NK-92 (cell line): ENCODE results near the gene ABO.
"Not testable (repeated sequence)": the region's sequence is repeated elsewhere in the genome, so short reads cannot be mapped to it uniquely, and the experiment has no call there.

ENCODE experiments used
- DNase-seq: peaks from one replicate; lab custom pipeline; 2025; ENCODE audit not compliant: unreplicated experiment; lab: John Stamatoyannopoulos, UW

ABO gene

DNA sequence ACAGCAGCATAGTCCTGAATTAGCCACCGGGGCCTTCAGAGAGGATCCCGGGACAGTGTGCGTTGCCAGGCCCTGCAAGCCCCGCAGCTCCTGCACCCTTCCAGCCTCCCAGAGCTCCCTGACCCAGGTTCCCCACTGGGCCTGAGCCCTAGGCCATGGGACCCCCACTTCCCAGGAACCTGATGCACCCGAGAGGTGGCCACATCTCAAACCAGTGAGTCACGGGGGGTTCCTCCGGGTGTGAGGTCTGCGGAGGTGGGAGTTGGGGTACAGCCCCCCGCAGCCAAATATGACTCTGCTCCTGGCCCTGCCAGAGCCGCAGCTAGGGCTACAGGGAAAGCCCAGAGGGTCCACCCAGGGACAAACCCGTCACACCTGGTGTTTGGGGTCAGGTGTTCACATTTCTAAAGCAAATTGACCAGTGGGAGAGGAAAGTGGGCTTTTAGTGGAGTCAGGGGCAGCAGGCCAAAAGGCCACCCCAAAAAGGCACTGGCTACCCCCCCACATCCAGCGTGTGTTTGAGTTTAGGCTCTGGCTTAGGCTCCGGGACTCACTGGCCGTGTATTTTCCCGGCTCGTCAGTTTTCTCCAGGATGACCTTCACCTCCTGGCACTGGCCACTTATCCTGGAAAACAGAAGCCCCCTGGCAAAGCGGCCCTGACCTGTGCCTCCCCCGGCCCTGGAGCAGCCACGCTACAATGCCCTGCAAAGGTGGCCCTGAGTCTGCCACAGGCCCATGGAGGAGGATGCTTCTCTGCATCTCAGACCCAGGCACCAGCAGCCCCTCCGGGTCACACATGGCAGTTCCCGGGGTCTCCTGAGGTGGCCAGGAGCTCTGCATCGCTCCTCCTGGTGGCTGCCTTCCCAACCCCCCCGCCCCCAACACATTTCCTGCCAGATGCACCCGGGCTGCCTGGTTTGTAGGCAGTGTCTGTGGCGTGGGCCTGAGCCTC is 48.5 kb downstream of the ABO start:
- DNase-seq: no peak

DNA sequence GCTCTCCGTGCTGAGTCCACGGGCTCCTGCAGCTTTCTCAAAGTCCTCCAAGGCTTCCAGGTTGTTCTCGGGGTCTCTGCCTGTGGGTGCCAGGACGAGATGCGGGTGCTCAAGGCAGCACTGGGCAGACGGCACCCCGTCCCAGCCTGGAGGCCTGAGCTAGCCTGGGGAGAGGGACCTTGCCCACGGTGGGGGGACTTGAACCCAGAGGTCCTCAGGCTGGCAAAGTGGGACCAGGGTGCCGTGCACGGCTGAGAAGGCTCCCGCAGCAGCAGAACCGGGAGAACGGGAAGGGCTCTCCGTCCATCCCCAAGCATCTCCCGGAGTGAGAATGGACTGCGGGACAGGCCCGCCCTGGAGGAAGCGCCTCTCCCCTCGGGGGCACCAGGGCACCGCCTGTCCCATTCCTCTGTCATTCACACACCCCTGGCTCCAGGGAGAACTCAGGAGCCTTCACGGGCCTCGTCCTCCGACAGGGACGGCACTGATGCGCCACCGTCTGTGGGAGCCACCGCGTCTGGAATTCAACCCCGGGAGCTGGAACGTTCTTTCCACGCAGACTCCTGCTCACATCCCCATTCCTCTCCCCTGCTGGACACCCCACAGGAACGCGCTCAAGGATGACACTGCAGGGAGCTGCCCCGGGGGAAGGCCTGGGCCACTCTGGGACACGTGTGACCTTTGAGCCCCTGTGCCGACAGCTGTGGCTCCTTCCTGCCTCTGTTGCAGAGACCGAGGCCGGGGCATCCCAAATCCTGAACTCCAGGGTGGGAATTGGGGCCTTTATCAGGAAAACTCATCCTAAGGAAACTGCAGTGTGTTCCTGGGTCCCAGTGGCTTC is 49.6 kb downstream of the ABO start:
- no peak for DNase-seq

DNA sequence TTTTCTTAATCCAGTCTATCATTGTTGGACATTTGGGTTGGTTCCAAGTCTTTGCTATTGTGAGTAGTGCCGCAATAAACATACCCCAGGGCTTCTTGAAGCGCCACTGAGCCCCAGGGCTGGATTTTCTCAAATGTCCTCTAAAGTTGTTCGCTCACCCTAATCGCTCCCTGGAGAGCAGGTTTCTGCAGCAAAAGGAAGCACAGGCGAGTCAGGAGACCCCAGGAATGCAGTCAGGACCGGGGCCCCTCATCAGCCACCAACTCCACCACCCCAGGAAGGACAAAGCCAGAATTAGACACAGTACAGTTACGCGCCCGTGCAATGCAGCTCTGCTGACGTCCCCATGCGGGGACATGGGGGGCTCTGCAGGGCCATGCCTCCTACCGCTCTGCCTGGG is 50.2 kb downstream of the ABO start:
- no peak for DNase-seq

DNA sequence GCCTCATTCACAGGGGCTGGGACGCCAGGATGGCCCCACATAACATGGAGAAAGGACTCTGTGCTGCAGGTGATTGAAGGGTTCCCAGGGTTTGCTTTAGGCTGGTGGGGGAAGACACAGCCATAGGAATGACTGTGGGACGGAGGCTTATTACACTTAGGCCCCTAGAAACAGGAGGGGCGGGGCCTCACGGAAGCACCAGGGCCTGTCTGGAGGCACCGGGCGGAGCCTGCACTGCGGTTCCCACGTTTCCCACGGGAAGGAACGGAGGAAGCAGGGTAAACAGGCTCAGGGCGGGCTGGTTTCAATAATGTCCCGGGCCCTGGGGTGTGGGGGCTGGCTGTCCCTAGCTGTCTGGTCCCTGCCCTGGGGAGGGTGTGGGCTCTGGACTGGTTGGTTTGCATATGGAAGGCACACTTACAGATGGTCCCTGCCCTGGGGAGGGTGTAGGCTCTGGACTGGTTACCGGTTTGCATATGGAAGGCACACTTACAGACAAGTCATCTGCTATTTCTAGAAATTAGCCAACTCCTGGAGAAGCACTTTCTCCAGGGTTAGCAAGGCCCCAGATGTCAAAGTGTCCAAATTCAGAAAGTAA is 51.7 kb downstream of the ABO start:
- not testable (repeated sequence) for DNase-seq

DNA sequence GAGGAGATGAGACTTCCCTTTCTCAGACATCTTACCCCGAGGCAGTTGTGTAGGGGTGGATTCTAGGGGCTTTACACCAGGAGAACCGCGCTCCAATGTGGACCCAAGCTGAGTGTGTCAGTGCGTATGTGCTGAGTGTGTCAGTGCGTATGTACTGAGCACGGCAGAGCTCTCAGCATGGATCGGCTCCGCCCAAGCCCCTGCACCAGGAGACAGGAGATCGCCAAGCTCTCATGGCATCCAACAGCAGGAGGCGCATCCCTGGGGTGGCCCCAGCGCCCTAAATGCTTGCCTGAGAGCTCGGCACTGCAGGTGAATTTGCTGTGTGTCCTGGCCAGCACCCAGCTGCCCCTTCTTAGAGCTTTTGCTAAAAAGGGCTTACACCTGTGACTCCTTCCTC is 53.0 kb downstream of the ABO start:
- DNase-seq: not testable (repeated sequence)

DNA sequence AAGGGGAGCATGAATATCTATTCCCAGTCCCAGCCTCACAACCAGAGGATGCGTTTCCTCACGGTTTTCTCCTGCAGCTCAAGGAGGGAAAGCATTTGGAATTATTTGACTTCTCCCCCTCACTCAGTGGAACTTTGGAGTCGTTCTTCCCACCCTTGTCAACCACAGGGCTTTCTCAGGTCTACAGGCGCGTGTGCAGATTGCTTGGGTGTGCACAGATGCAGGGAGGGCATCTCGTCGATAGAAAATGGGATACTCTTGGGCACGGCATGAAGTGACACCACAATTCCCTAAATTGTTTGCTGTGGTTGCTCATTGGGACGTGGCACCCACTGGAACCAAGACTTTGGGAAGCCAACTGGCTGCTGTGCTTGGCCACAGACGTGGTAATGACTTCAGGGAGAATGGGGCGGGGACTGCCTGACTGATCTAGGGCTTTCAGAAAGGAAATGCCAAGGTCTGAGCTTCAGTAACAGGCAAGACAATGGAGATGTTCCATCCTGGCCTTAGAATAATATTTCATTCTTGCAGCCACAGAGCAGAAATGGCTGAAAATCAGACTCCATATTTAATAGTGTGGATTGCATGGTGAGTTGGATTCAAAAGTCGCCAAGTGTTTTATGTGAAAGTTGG is 53.7 kb downstream of the ABO start:
- no peak for DNase-seq

DNA sequence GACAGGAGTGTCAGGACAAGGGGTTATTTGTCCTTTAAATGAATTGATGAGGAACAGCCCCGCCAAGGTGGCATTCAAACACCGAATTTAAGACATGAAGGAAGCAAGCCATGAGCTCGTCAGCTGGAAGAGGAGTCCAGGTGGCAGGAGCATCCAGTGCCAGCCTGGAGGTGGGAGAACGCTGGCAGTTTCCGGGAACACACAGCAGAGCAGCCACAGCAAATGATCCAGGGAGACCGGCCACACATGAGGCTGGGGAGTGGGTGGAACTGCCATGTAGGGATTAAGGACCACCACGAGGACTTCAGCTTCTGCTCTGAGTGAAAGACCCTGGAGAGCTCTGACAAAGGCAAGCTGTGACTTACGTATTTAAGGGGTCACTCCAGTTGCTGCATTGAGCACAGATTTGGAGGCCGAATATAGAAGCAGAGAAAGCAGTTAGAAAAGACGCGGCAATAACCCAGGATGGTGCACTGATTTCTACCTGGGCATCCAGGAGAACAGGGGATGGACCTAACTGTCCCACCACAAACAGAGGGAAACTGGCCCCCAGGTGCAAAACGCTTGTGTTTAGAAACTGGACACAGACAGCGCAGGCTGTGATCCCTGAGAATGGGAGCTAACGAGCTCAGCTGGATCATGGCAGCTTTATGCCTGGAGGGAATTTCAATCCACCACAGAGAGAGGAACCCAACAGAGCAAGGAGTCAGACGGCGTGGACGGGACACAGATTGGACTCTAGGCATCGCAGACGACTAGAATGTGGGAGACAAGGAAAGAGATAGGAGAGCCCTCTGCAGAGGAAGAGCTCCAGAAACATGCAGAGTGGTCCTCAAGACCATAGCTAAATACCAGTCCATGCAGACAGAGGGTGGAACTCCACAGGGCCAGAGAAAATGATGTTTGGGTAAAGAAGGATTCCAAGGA is 56.7 kb downstream of the ABO start:
- not testable (repeated sequence) for DNase-seq

DNA sequence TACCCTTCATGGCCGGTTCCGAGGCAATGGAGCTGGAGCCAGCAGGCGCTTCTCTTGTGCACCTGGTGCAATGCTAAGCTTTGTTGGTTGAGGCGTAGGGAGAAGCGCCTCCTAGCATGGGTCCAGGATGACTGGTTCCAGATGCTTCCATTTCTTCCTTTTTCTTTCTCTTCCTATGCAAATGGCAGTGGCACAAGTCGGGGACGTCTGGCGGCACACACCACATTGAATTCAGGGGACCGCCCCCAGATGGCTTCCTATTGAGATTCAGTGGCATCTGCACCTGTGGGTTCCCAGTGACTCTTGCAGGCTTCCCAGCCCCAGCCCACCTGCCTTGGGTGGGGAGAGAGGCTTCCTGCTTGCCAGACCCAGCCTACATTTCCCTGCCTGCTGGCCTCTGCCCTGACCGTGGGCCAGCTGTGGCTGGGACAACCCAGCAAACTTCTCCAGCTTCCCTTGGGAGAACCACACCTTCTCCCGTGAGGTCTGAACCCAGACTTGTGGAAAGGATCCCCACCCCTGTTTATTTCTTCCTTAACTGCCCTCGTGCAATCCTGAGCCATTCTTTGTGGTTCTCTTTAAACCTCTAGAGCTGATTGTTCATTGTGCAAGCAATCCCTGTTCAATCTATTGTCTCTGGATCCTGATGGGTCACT is 57.5 kb downstream of the ABO start:
- not testable (repeated sequence) for DNase-seq

DNA sequence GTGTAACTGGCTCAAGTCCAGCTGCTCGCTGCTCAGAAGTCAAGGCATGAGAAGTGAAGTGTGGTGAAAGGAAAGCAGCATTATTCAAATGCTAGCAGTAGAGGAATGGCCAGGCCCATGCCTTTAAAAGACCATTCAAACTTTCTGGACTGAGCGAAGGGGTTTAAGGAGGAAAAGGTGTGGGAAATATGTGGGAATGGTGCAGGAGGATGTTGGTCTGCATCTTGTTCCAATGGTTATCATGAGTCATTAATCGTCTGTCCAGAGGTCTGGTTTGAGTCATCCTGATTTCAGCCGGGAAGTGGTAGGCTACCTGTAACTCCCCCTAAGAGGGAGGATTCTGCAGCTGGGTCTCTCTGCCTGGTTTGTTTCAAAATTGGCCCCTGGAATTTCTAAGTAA is 60.7 kb downstream of the ABO start:
- DNase-seq: not testable (repeated sequence)

DNA sequence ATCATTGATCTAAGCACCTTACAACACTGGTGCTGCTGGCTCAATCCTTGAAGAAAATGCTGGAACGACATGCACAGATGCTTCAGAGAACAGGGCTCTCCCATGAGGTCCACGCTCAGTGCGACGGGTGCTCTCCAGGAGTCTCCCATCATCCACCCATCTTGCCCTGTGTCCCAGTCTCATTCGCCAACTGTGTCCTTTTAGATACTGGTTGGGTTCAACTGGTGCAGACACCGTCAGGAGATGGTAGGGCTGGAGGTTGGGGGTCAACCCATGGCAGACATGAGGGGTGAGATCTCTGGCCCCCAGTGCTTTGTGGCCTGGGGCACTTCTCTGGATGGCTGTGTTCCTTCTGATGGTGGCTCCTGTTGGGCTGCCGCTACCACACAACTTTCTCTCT is 64.4 kb downstream of the ABO start:
- DNase-seq: no peak

DNA sequence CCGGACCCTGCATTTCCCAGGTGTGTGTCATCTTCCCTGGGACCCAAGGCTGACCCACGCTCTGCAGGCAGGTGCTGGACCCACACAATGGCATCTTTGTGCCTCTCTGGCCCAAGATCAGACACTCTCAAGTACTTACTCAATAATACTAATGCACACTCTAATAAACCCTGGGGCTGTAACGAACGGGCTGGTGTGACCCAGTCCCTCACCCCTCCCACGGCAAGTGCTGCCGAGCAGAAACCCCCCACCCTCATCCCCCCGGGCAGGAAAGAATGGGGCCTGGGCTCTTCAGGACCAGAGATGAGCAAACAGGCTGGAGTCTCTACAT is 64.8 kb downstream of the ABO start:
- DNase-seq: no peak

DNA sequence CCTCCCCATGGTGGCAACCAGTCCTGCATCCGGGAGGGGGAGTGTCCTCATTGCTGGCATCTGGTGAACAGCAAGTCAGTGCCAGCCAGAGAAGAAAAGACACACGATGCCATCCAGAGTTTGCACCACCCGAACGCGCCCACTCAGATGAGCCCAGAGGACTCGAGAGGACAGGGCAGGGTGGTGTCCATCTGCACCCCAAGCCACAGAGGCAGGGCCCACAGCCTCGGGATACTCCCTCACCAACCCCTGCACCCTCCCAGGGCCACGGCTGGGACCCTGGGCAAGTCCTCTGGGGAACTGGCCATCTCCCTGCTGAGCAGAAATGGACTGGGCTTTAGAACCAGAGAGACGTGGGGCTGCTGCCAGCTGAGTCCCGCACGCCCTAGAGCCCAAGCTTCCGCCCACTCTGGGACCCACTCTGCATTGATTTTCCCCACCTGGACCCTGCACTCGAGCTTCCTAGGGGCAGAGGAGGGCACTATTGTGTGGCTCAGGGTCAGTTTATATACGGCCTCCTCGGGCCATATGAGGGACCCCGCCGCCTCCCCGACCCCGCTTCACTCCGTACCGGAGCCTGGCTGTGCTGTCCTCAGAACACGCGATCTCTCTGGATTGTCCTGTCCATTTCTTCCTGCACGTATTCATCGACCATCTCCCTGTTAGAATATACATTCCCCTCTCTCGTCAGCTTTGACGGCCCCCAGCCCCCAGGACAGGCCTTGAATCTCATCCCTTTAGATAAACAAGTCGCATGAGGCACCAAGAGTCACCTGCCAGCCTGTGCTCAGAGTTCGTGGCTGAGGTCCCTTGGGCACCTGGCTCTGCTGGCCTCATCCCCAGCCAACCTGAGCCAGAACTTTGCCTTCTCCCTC is 65.4 kb downstream of the ABO start:
- DNase-seq: not testable (repeated sequence)

DNA sequence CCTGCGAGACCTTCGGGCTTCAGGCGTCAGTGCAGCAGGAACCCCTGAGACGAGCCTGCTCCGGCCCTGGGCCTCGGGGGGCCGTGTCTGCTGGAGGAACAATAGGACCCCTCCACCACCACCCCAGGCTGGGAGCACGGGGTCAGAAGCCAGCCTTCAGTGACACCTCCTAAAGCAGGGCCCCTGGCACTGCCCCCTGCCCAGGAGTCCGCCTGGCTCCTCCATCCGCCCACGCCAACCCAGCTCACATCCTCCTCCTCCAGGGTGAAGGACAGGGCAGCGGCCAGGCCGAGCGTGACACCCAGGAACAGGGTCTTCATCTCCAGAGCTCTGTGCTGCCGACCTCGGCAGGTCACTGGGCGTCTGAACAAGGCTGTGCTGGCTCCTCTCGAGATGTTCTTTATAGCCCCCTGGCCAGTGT is 66.1 kb downstream of the ABO start, which contains the start of gene OBP2B:
Gene OBP2B (minus strand): TSS at position 371 of the 421 bp plus-strand sequence. CDS start 51 bp downstream, at position 320.
- DNase-seq: not testable (repeated sequence)

DNA sequence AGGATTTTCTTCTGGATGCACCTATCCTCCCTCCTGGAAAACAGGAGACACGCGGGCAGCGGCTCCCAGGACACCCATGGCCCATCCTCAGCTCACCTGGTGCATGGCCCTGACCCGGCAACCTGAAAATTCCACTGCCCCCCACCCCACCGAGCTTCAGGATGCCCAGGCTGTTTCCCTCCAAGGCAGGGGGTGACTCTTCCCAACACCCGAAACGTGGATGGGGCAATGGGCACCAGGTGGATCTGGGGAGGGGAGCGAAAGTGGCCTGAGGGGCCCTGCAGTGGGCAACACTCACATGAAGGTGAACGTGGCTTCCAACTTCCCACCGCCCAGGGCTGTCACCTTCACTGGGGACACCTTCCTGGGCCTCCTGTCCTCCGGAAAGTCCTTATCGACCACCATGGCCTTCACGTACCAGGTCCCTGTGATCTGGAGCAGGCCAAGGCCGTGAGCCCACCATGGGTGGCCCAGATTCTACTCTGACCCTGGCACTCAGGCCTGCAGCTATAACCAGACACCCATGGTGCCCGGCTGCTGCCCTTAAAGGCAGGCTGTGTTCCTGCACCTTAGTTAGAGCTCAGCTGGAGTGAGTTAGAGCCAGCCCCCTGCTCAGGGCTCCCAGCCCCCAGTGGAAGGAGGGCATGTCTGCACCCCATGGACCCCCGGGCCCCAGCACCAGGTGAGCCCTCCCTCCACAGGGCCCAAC is 66.7 kb downstream of the ABO start:
- DNase-seq: not testable (repeated sequence)

DNA sequence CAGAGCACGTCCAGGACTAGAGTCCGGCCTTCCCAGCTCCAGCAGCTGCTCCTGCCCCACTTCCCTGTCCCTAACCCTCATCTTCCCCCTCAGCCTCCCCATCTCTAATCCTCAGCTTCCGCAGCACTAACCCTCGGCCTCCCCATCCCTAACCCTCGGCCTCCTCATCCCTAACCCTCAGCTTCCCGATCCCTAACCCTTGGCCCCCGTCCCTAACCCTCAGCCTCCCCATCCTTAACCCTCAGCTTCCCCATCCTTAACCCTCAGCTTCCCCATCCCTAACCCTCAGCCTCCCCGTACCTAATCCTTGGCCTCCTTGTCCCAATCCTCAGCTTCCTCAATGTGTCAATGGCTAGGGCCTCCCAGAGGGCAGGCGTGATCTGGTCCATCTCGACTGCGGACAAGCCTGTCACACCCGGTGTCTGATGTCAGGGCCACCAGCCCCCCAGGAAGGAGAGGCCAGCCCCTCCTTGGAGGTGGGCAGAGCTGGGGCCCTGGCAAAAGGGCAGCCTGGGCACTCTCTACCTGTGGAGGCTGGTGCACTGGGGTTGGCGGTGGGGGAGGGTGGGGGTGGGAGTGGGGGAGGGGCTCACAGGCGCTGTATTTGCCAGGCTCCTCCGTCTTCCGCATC is 67.3 kb downstream of the ABO start:
- no peak for DNase-seq

DNA sequence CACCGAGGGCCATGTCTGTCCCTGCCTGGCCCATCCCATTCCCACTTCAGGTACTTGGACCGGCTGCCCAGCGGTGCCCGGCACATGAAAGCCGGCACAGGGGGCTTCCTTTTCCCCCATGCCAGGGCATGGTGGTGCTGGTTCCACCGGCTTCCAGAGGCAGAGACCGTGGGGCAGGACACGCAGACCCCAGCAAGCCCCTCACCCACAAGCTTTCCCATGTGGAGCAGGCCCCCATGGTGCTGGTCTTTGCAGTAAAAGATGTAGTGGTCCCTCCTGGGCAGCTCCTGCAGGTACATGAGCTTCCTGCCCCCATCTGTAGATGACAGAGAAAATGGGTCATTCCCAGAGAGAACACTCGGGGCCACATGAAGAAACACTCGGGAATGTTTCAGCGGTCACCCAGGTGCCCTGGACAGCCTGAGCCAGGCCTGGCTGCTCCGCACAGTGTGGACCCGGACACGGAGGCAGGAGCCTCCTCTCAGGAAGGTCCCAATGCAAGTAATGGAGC is 67.9 kb downstream of the ABO start:
- DNase-seq: no peak
